Nephron (organoid): ENCODE measurements around the gene DNAAF3.
A peak's percentile ranks its signal among the peaks of the same experiment; 100 is the strongest.

Experiments
- H3K27ac Mint-ChIP-seq, 3 experiments: 2 replicates each; pipeline ENCODE4 v1.8.0; 2020; ENCODE audit warnings: mixed read lengths in 3 of 3, mild to moderate bottlenecking in 2 of 3, moderate library complexity in 1 of 3
- H3K27me3 Mint-ChIP-seq: 2 replicates; pipeline ENCODE4 v1.8.0; 2021; ENCODE audit warnings: low read depth, mild to moderate bottlenecking, moderate library complexity, mixed read lengths
- H3K36me3 Mint-ChIP-seq: 2 replicates; pipeline ENCODE4 v1.8.0; 2020; ENCODE audit warnings: low read depth, mixed read lengths
- H3K4me1 Mint-ChIP-seq: 2 replicates; pipeline ENCODE4 v1.8.0; 2020; ENCODE audit warnings: mixed read lengths
- H3K4me3 Mint-ChIP-seq, 3 experiments: 2 replicates each; pipeline ENCODE4 v1.8.0; 2020; ENCODE audit warnings: mild to moderate bottlenecking in 3 of 3, mixed read lengths in 3 of 3, moderate library complexity in 2 of 3
- H3K9me3 Mint-ChIP-seq: 2 replicates; pipeline ENCODE4 v1.8.0; 2020; ENCODE audit warnings: mixed read lengths
- CTCF ChIP-seq, 3 experiments: fragments of 200-600 bp; sonication (generic); IDR thresholded peaks; one replicate each; pipeline ENCODE4 v1.5.0; 2021; ENCODE audit warnings: antibody characterized with exemption in 3 of 3; ENCODE audit not compliant: unreplicated experiment in 3 of 3

Gene DNAAF3

GRCh38 chr19:55165952-55166529 lies 372 bp downstream of the DNAAF3 start:
- no peaks in the 10 kb centered on the region for H3K9me3 Mint-ChIP-seq
- no peaks in the 10 kb centered on the region for H3K36me3 Mint-ChIP-seq
- H3K27me3 Mint-ChIP-seq: peaks cover 54% of the 10 kb centered on the region
- peak overlapping the region; percentile 87 to 93 (median 92) for H3K4me3 Mint-ChIP-seq
- H3K27ac Mint-ChIP-seq: peak overlapping the region; percentile 91 to 95 (median 95)
- peak; percentile 60 to 81 (median 74) for TF ChIP-seq CTCF (IDR thresholded peaks at IDR 0.05; ENCODE audit: unreplicated experiment in 3 of 3)
- H3K4me1 Mint-ChIP-seq: no peaks in the 10 kb centered on the region

GRCh38 chr19:55161571-55162322 lies 4.7 kb downstream of the DNAAF3 start:
- H3K9me3 Mint-ChIP-seq: no peaks in the 10 kb centered on the region
- H3K36me3 Mint-ChIP-seq: no peaks in the 10 kb centered on the region
- no peak for TF ChIP-seq CTCF (IDR thresholded peaks at IDR 0.05; ENCODE audit: unreplicated experiment in 3 of 3)
- peaks cover 31% of the 10 kb centered on the region for H3K27me3 Mint-ChIP-seq
- H3K4me3 Mint-ChIP-seq: no peak overlapping the region
- peaks cover 12% of the 10 kb centered on the region for H3K4me1 Mint-ChIP-seq
- no peak overlapping the region for H3K27ac Mint-ChIP-seq

GRCh38 chr19:55160986-55161365 lies 5.4 kb downstream of the DNAAF3 start:
- TF ChIP-seq CTCF (IDR thresholded peaks at IDR 0.05; ENCODE audit: unreplicated experiment in 3 of 3): no peak
- H3K4me1 Mint-ChIP-seq: peaks cover 17% of the 10 kb centered on the region
- H3K27ac Mint-ChIP-seq: no peak overlapping the region
- no peaks in the 10 kb centered on the region for H3K9me3 Mint-ChIP-seq
- no peak overlapping the region for H3K4me3 Mint-ChIP-seq
- peaks cover 29% of the 10 kb centered on the region for H3K27me3 Mint-ChIP-seq
- no peaks in the 10 kb centered on the region for H3K36me3 Mint-ChIP-seq

GRCh38 chr19:55160128-55160985 lies 6.1 kb downstream of the DNAAF3 start:
- peaks cover 22% of the 10 kb centered on the region for H3K27me3 Mint-ChIP-seq

More at GRCh38 chr19:55160128-55160985, 6.1 kb downstream of the DNAAF3 start:
- peak; percentile 90 to 94 (median 91) for TF ChIP-seq CTCF (IDR thresholded peaks at IDR 0.05; ENCODE audit: unreplicated experiment in 3 of 3)
- peak overlapping the region in 1 of 3 experiments; percentile 13 for H3K4me3 Mint-ChIP-seq
- H3K36me3 Mint-ChIP-seq: no peaks in the 10 kb centered on the region
- H3K9me3 Mint-ChIP-seq: no peaks in the 10 kb centered on the region
- no peak overlapping the region for H3K27ac Mint-ChIP-seq
- peaks cover 17% of the 10 kb centered on the region for H3K4me1 Mint-ChIP-seq
